ENCODE data around the gene CTU1.
"Not testable (repeated sequence)": the region's sequence is repeated elsewhere in the genome, so short reads cannot be mapped to it uniquely, and the experiment has no call there.

Gene CTU1

GRCh38 chr19:51108066-51108804 is at the start of gene CTU1:
Gene CTU1, minus strand, starts transcription at chr19:51108409. Its CDS starts 3,840 bp downstream, at chr19:51104569.
- H3K4me1 Mint-ChIP-seq, result peaks cover 50% of the 10 kb centered on the region
- peak; percentile 97 to 99 for DNase-seq
- H3K9me3 Mint-ChIP-seq, result no peaks in the 10 kb centered on the region
- H3K4me3 Mint-ChIP-seq, result peak within 1 kb of the TSS; percentile 88 to 96
- peak; percentile 98 for ATAC-seq
- H3K27me3 Mint-ChIP-seq, result no peaks in the 10 kb centered on the region
- peak within 1 kb of the TSS; percentile 95 to 97 for H3K27ac Mint-ChIP-seq

- Mint-ChIP-seq H3K4me3 (no peak overlapping the region), H3K27me3 (no peaks in the 10 kb centered on the region), H3K27ac (no peak overlapping the region), H3K4me1 (peaks cover 14% of the 10 kb centered on the region), H3K9me3 (no peaks in the 10 kb centered on the region)
- ATAC-seq (peak; percentile 67), DNase-seq (no peak)
Measured at GRCh38 chr19:51157265-51157664, 49.1 kb upstream of the CTU1 start.

- Mint-ChIP-seq H3K27ac (no peak overlapping the region), H3K9me3 (no peaks in the 10 kb centered on the region), H3K27me3 (no peaks in the 10 kb centered on the region), H3K4me3 (no peak overlapping the region), H3K4me1 (peaks cover 14% of the 10 kb centered on the region)
- DNase-seq, result no peak
- ATAC-seq, result no peak
Measured at GRCh38 chr19:51156710-51157109, 48.5 kb upstream of the CTU1 start.

GRCh38 chr19:51150627-51151026 is 42.4 kb upstream of the CTU1 start:
- Mint-ChIP-seq H3K9me3 (peaks cover 0 to 9% of the 10 kb centered on the region in 2 donors), H3K4me1 (peaks cover 6% of the 10 kb centered on the region), H3K4me3 (no peak overlapping the region), H3K27me3 (no peaks in the 10 kb centered on the region), H3K27ac (peak overlapping the region in 1 of 2 donors; percentile 1)
- no peak for ATAC-seq
- DNase-seq, result no peak

GRCh38 chr19:51148580-51148979 is 40.4 kb upstream of the CTU1 start:
- no peak overlapping the region for H3K4me3 Mint-ChIP-seq
- no peak overlapping the region for H3K27ac Mint-ChIP-seq
- H3K9me3 Mint-ChIP-seq, result peaks cover 0 to 9% of the 10 kb centered on the region in 2 donors
- H3K4me1 Mint-ChIP-seq, result peaks cover 6% of the 10 kb centered on the region
- H3K27me3 Mint-ChIP-seq, result no peaks in the 10 kb centered on the region
- ATAC-seq (no peak), DNase-seq (no peak)

- ATAC-seq (no peak), DNase-seq (no peak)
- H3K9me3 Mint-ChIP-seq, result peaks cover 0 to 9% of the 10 kb centered on the region in 2 donors
- H3K4me3 Mint-ChIP-seq, result no peak overlapping the region
- peaks cover 6% of the 10 kb centered on the region for H3K4me1 Mint-ChIP-seq
- H3K27ac Mint-ChIP-seq, result no peak overlapping the region
- H3K27me3 Mint-ChIP-seq, result no peaks in the 10 kb centered on the region
Measured at GRCh38 chr19:51147663-51148062, 39.5 kb upstream of the CTU1 start.

- H3K4me1 Mint-ChIP-seq, result peaks cover 6% of the 10 kb centered on the region
- H3K9me3 Mint-ChIP-seq, result peaks cover 0 to 9% of the 10 kb centered on the region in 2 donors
- ATAC-seq, result no peak
- H3K4me3 Mint-ChIP-seq, result no peak overlapping the region
- no peaks in the 10 kb centered on the region for H3K27me3 Mint-ChIP-seq
- no peak for DNase-seq
- no peak overlapping the region for H3K27ac Mint-ChIP-seq
Measured at GRCh38 chr19:51146751-51147150, 38.5 kb upstream of the CTU1 start.

- peaks cover 0 to 8% of the 10 kb centered on the region in 2 donors for H3K9me3 Mint-ChIP-seq
- no peak for DNase-seq
- no peaks in the 10 kb centered on the region for H3K27me3 Mint-ChIP-seq
- peaks cover 6% of the 10 kb centered on the region for H3K4me1 Mint-ChIP-seq
- H3K27ac Mint-ChIP-seq, result peak overlapping the region in 1 of 2 donors; percentile 70
- ATAC-seq, result no peak
- no peak overlapping the region for H3K4me3 Mint-ChIP-seq
Measured at GRCh38 chr19:51145916-51146493, 37.8 kb upstream of the CTU1 start.

- Mint-ChIP-seq H3K4me3 (no peak overlapping the region), H3K27ac (no peak overlapping the region), H3K27me3 (no peaks in the 10 kb centered on the region), H3K9me3 (no peaks in the 10 kb centered on the region), H3K4me1 (peaks cover 6% of the 10 kb centered on the region)
- no peak for ATAC-seq
- no peak for DNase-seq
Measured at GRCh38 chr19:51144482-51145045, 36.4 kb upstream of the CTU1 start.

GRCh38 chr19:51143486-51143885 is 35.3 kb upstream of the CTU1 start:
- no peaks in the 10 kb centered on the region for H3K9me3 Mint-ChIP-seq
- no peak overlapping the region for H3K27ac Mint-ChIP-seq
- no peaks in the 10 kb centered on the region for H3K27me3 Mint-ChIP-seq
- H3K4me1 Mint-ChIP-seq, result peaks cover 6% of the 10 kb centered on the region
- no peak overlapping the region for H3K4me3 Mint-ChIP-seq
- DNase-seq (no peak), ATAC-seq (no peak)

- H3K4me3 Mint-ChIP-seq, H3K9me3 Mint-ChIP-seq, ATAC-seq, DNase-seq, H3K27ac Mint-ChIP-seq, H3K27me3 Mint-ChIP-seq, H3K4me1 Mint-ChIP-seq: not testable (repeated sequence)
Measured at GRCh38 chr19:51142809-51143475, 34.7 kb upstream of the CTU1 start.

GRCh38 chr19:51142119-51142518 is 33.9 kb upstream of the CTU1 start, which contains the start of gene SIGLEC7:
Gene SIGLEC7, plus strand, starts transcription at chr19:51142301. Its CDS starts 69 bp downstream, at chr19:51142370.
- no peak within 1 kb of the TSS for H3K27ac Mint-ChIP-seq
- H3K27me3 Mint-ChIP-seq, result no peaks in the 10 kb centered on the region
- no peaks in the 10 kb centered on the region for H3K9me3 Mint-ChIP-seq
- H3K4me3 Mint-ChIP-seq, result no peak within 1 kb of the TSS
- peaks cover 12% of the 10 kb centered on the region for H3K4me1 Mint-ChIP-seq
- ATAC-seq (no peak), DNase-seq (no peak)

GRCh38 chr19:51141181-51141580 is 33.0 kb upstream of the CTU1 start:
- DNase-seq (no peak), ATAC-seq (no peak)
- Mint-ChIP-seq H3K9me3 (no peaks in the 10 kb centered on the region), H3K27ac (no peak overlapping the region), H3K4me3 (no peak overlapping the region), H3K27me3 (no peaks in the 10 kb centered on the region), H3K4me1 (peaks cover 21% of the 10 kb centered on the region)

GRCh38 chr19:51140441-51140840 is 32.2 kb upstream of the CTU1 start:
- no peak for DNase-seq
- H3K27ac Mint-ChIP-seq, result no peak overlapping the region
- no peak overlapping the region for H3K4me3 Mint-ChIP-seq
- no peaks in the 10 kb centered on the region for H3K27me3 Mint-ChIP-seq
- H3K9me3 Mint-ChIP-seq, result peaks cover 0 to 4% of the 10 kb centered on the region in 2 donors
- ATAC-seq, result no peak
- peaks cover 28% of the 10 kb centered on the region for H3K4me1 Mint-ChIP-seq

- peaks cover 8 to 9% of the 10 kb centered on the region in 2 donors for H3K9me3 Mint-ChIP-seq
- DNase-seq, result no peak
- no peak overlapping the region for H3K4me3 Mint-ChIP-seq
- H3K27me3 Mint-ChIP-seq, result no peaks in the 10 kb centered on the region
- H3K27ac Mint-ChIP-seq, result no peak overlapping the region
- H3K4me1 Mint-ChIP-seq, result peaks cover 28% of the 10 kb centered on the region
- no peak for ATAC-seq
Measured at GRCh38 chr19:51139299-51140014, 31.2 kb upstream of the CTU1 start.
